Uterus (tissue), 4 donors: ENCODE results near the gene ITGB5. TPM values are rescaled to one million over a fixed set of nuclear protein-coding genes. Genes with fewer than 3 reads are reported as not detected.

ENCODE experiments used
- DNase-seq, 2 donors: peaks; one replicate each; pipeline ENCODE4 v3.0.0-alpha.2; 2019 to 2020
- H3K27ac ChIP-seq, 2 donors: fragments of 200-600 bp; sonication (generic); 1 replicate in 1 of 2; 2 replicates in 1 of 2; pipeline ENCODE4 v1.5.1; 2016 to 2018
- H3K27me3 ChIP-seq, 2 donors: fragments of 200-600 bp; sonication (generic); one replicate each; pipeline ENCODE4 v1.5.1; 2018 to 2019; ENCODE audit warnings: control low read depth in 1 of 2
- H3K36me3 ChIP-seq, 2 donors: fragments of 200-600 bp; sonication (generic); one replicate each; pipeline ENCODE4 v1.5.1; 2019; ENCODE audit warnings: control low read depth in 1 of 2
- H3K4me1 ChIP-seq, 2 donors: fragments of 200-600 bp; sonication (generic); one replicate each; pipeline ENCODE4 v1.5.1; 2018 to 2019; ENCODE audit warnings: control low read depth in 1 of 2
- H3K4me3 ChIP-seq, 2 donors: fragments of 200-600 bp; sonication (generic); 1 replicate in 1 of 2; 2 replicates in 1 of 2; pipeline ENCODE4 v1.5.1; 2018 to 2019; ENCODE audit warnings: mild to moderate bottlenecking in 1 of 2
- H3K9me3 ChIP-seq, 2 donors: fragments of 200-600 bp; sonication (generic); one replicate each; pipeline ENCODE4 v1.5.1; 2019; ENCODE audit warnings: control low read depth in 1 of 2
- POLR2A ChIP-seq, 2 donors: fragments of 450-650 bp; IDR thresholded peaks; one replicate each; pipeline ENCODE4 v1.6.1; 2016; ENCODE audit warnings: antibody characterized with exemption in 2 of 2, mild to moderate bottlenecking in 1 of 2, moderate library complexity in 1 of 2
- intact Hi-C: fragments of 100-400 bp; cut with DNase I; formaldehyde crosslinking; loops from one replicate; pipeline ENCODE4 v1.15.1; 2023; ENCODE audit warnings: low total_unique reads
- total RNA-seq, 4 donors: library from RNA; depleted of rRNA in 3 of 4; stranded (reverse); fragments of >200 nt in 3 of 4; gene quantifications; one replicate each; pipeline versions ENCODE4 v1.1.0 to v1.2.4, GENCODE V29; 2014 to 2023
- TF ChIP-seq, protein P1 (sequence below), 4 experiments: fragments of 200-600 bp in 2 of 4; fragments of 450-650 bp in 2 of 4; sonication (generic) in 2 of 4; IDR thresholded peaks; one replicate each; pipeline ENCODE4 v1.5.1; 2016 to 2019; ENCODE audit warnings: antibody characterized with exemption in 4 of 4, mild to moderate bottlenecking in 2 of 4, moderate library complexity in 1 of 4
- donor health status: DM: yes; HTN: yes; CAD: no.

ITGB5 gene
- total RNA-seq, 4 donors from 2014 or later, result 28.7 to 106 (median 71.6) TPM

DNA sequence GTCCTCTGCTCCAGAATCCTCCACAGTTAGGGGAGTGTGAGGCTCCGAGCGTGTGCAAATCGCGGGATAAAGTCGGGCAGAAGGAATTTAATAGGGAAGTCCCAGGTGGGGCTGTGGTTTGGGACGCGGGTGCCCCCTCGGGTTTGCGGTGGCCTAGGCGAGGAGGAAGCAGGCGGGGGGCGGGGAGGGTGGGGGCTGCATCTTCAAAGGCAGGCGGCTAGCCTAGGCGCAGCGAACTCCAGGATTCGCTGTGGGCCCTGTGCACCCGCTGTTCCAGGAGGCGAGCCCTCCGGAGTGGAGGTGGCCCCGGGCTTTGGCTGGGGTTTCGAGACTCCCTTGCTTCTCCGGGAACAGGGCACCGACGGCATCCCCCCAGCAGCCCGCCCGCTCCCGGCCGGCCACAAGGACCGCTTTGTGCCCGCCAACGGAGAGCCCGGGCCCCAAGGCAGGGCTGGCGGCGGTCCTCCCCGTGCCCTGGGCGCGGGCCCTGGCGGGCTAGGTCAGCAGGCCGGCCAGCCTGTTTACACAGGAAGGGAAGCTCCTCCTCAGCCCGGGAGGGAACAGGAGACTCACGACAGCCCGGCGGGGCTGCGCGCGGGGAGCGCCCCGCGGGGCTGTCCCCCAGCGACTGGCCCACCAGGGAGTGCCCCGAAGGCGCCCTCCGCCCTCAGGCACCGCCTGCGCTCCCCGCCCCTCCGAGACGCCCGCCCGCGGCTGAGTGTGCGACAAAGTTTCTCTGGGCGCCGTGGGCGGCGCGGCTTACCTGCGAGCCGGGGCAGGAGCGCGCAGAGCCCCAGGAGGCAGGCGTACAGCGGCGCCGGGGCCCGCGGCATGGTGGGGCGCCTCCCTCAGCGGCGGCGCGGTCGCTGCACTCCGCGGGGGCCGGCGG is 753 bp downstream of the ITGB5 start:
- TF ChIP-seq, protein P1, sequence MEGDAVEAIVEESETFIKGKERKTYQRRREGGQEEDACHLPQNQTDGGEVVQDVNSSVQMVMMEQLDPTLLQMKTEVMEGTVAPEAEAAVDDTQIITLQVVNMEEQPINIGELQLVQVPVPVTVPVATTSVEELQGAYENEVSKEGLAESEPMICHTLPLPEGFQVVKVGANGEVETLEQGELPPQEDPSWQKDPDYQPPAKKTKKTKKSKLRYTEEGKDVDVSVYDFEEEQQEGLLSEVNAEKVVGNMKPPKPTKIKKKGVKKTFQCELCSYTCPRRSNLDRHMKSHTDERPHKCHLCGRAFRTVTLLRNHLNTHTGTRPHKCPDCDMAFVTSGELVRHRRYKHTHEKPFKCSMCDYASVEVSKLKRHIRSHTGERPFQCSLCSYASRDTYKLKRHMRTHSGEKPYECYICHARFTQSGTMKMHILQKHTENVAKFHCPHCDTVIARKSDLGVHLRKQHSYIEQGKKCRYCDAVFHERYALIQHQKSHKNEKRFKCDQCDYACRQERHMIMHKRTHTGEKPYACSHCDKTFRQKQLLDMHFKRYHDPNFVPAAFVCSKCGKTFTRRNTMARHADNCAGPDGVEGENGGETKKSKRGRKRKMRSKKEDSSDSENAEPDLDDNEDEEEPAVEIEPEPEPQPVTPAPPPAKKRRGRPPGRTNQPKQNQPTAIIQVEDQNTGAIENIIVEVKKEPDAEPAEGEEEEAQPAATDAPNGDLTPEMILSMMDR (IDR thresholded peaks at IDR 0.05), result peak in 2 of 4 experiments; percentile 6 to 10
- peak; percentile 19 to 22 for TF ChIP-seq POLR2A (IDR thresholded peaks at IDR 0.05)
- Histone ChIP-seq H3K9me3 (no peaks in the 10 kb centered on the region), H3K27me3 (no peaks in the 10 kb centered on the region), H3K4me3 (peak overlapping the region; percentile 51 to 90), H3K4me1 (peaks cover 0 to 7% of the 10 kb centered on the region in 2 donors), H3K27ac (peak overlapping the region; percentile 94 to 96), H3K36me3 (no peaks in the 10 kb centered on the region)
- DNase-seq, result peak; percentile 40 to 47
- intact Hi-C loops, result no loop called here

DNA sequence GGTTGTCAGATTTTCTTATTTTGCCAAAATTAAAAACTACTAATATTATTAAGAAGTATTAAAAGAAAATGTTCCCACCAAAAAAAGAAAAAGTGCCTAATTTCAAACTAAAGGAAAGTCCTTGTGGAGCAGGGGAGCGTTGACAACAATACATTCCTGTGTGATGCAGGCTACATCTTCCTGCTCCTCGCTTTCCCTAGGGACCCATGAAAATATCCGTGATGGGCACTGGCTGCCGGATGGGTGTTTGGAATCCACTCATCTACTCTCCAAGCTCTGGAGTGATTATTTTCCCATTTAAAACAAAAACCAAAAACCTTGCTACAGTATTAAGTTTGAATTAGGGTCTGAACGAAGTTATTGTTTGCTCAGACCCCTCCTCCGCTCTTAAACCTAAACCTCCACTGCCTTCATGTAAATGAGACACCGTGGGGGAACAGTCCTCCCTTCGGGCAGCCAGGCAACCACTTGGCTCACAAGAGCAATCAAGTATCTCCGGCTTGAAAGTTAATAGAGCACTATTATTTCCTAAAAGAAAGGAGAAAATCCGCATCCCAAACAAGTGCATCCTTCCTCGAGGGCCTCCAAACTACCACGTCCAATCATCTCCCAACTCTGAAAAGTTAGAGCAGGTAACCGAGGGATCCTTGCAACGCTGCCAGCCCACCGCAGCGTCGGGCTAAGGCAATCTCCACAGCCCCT is 1.5 kb downstream of the ITGB5 start:
- no peaks in the 10 kb centered on the region for H3K27me3 ChIP-seq
- intact Hi-C loops, result no loop called here
- H3K36me3 ChIP-seq, result no peaks in the 10 kb centered on the region
- TF ChIP-seq, protein P1 (IDR thresholded peaks at IDR 0.05), result no peak
- TF ChIP-seq POLR2A (IDR thresholded peaks at IDR 0.05), result no peak
- no peak for DNase-seq
- H3K27ac ChIP-seq, result peak overlapping the region; percentile 94 to 96
- peaks cover 0 to 7% of the 10 kb centered on the region in 2 donors for H3K4me1 ChIP-seq
- peak overlapping the region; percentile 51 to 90 for H3K4me3 ChIP-seq
- H3K9me3 ChIP-seq, result no peaks in the 10 kb centered on the region

GRCh38 chr3:124884474-124885101 is 2.6 kb downstream of the ITGB5 start:
- TF ChIP-seq, protein P1 (IDR thresholded peaks at IDR 0.05), result no peak
- no peak for DNase-seq
- no peaks in the 10 kb centered on the region for H3K36me3 ChIP-seq
- H3K4me3 ChIP-seq, result no peak overlapping the region
- H3K4me1 ChIP-seq, result peaks cover 5 to 7% of the 10 kb centered on the region in 2 donors
- peak overlapping the region in 1 of 2 donors; percentile 94 for H3K27ac ChIP-seq
- no peaks in the 10 kb centered on the region for H3K9me3 ChIP-seq
- intact Hi-C loops, result no loop called here
- H3K27me3 ChIP-seq, result no peaks in the 10 kb centered on the region

DNA sequence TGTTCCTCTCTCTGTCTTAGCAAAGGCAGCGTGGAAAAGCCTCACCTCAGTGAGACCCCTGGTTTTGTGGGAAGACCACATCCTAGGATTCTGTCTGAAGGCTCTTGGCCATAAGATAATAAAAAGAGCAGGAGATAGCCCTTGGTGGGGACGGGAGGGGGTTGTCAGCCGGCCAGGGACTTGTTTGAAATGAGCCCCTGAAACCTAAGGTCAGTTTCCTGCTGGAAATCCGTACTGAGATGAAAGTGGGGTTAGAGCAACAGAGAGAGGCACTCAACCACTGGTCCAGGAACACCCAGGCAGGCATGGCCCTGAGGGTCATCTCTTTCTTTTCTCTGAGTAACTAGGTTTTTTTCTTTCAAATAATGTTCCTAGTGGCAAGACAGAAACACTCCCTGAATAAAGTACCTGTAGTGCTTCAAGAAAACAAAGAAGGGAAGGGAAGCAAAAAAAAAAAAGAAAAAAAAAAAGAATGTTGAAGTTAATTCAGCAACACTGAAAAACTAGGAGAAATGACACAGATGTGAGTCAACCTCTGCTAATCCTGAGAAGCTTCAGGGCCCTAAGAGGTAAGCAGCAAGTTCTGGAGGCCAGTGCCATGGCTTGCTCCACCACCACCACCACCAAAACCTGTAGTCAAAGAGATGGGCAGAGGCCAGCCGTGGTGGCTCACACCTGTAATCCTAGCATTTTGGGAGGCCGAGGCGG is 3.2 kb downstream of the ITGB5 start:
- Histone ChIP-seq H3K27ac (peak overlapping the region in 1 of 2 donors; percentile 94), H3K36me3 (no peaks in the 10 kb centered on the region), H3K27me3 (no peaks in the 10 kb centered on the region), H3K4me3 (no peak overlapping the region), H3K9me3 (no peaks in the 10 kb centered on the region), H3K4me1 (peaks cover 7 to 12% of the 10 kb centered on the region in 2 donors)
- no peak for TF ChIP-seq POLR2A (IDR thresholded peaks at IDR 0.05)
- TF ChIP-seq, protein P1 (IDR thresholded peaks at IDR 0.05), result no peak
- intact Hi-C loops, result no loop called here
- DNase-seq, result no peak
